T-helper 2 cell treated with Interferon-gamma antibody and Interleukin-4, amounts not matched to agents 5 μg/mL and 100 μg/mL, for 36 hours (primary cell): ENCODE results near the gene AMDHD2.
"Not testable (repeated sequence)": the region's sequence is repeated elsewhere in the genome, so short reads cannot be mapped to it uniquely, and the experiment has no call there.

ENCODE experiments used
- DNase-seq: peaks from one replicate; pipeline ENCODE4 v3.0.0; 2021; ENCODE audit warnings: low spot score
- H3K27ac Mint-ChIP-seq: one replicate; pipeline ENCODE4 v1.8.0; 2021; ENCODE audit warnings: mild to moderate bottlenecking, mixed read lengths
- H3K27me3 Mint-ChIP-seq: one replicate; pipeline ENCODE4 v1.8.0; 2021; ENCODE audit warnings: low read depth, mixed read lengths
- H3K36me3 Mint-ChIP-seq: one replicate; pipeline ENCODE4 v1.8.0; 2021; ENCODE audit warnings: low read depth, mixed read lengths
- H3K4me1 Mint-ChIP-seq: one replicate; pipeline ENCODE4 v1.8.0; 2021; ENCODE audit warnings: low read depth, mixed read lengths
- H3K4me3 Mint-ChIP-seq: one replicate; pipeline ENCODE4 v1.8.0; 2022; ENCODE audit warnings: mild to moderate bottlenecking, moderate library complexity, mixed read lengths
- H3K9me3 Mint-ChIP-seq: one replicate; pipeline ENCODE4 v1.8.0; 2021; ENCODE audit warnings: mixed read lengths

The AMDHD2 gene

DNA sequence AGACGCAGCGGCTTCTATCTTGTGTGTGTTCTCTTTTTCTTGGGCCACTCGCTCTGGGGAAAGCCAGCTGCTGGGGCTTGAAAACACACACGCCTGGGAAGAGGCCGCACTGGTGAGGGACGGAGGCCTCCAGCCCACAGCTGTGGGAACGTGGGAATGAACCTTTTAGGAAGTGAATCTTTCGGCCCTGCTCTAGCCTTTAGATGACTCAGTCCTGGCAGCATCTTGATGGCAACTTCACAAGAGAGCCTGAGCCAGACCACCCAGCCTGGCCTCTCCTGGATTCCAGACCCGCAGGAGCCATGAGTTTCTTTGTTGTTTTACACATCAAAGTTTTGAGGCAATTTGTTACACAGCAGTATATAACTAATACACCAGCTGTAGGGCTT is 15.4 kb downstream of the AMDHD2 start:
- Mint-ChIP-seq H3K4me3 (no peak overlapping the region), H3K27ac (no peak overlapping the region)

DNA sequence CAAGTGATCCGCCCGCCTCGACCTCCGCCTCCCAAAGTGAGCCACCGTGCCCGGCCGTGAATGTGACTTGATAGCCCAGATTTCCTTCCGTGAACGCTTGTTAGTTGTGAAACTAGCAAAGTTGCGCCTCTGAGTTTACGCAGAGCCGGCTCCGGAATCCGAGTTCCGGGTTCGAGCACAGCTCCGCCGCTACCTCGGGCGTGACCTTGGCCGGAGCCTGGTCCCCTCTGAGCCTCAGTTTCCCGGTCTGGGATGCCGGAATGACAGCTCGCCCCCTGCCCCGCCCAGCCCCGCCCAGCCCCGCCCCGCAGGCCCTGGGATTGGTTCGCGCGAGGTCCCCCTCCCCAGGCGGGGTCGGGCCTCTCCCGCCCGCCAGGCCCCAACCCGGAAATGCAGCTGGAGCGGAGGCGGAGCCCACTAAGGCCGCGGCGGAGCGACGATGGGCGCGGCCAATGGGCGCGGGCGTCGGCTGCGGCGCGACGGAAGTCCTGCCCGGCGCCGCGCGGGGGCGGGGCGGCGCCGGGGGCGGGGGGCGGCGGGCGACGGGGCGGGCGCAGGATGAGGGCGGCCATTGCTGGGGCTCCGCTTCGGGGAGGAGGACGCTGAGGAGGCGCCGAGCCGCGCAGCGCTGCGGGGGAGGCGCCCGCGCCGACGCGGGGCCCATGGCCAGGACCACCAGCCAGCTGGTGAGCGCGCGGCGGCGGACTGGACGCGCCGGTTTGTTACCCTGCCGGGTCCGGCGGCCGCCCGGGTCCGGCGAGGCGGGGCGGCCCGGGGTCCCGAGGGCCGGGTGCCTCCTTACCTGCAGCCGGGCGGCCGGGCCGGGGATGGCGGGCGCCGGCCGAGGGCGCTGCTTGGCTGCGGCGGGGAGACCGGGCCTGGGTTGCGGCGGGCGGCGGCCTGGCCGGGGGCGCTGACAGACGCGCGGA is 17.5 kb downstream of the AMDHD2 start, which contains the start of gene PDPK1:
PDPK1 (plus strand) TSS at position 571 of the 929 bp plus-strand sequence; CDS start at position 663, 92 bp downstream.
- Mint-ChIP-seq H3K36me3 (peaks cover 15% of the 10 kb centered on the region), H3K27me3 (no peaks in the 10 kb centered on the region), H3K4me1 (peaks cover 21% of the 10 kb centered on the region), H3K27ac (peak within 1 kb of the TSS; percentile 92), H3K9me3 (no peaks in the 10 kb centered on the region), H3K4me3 (peak within 1 kb of the TSS; percentile 91)
- DNase-seq = peak; percentile 94

More for the DNA sequence above, 15.4 kb downstream of the AMDHD2 start:
- DNase-seq = no peak
- no peaks in the 10 kb centered on the region for H3K9me3 Mint-ChIP-seq
- peaks cover 26% of the 10 kb centered on the region for H3K4me1 Mint-ChIP-seq
- H3K36me3 Mint-ChIP-seq = peaks cover 9% of the 10 kb centered on the region
- no peaks in the 10 kb centered on the region for H3K27me3 Mint-ChIP-seq

DNA sequence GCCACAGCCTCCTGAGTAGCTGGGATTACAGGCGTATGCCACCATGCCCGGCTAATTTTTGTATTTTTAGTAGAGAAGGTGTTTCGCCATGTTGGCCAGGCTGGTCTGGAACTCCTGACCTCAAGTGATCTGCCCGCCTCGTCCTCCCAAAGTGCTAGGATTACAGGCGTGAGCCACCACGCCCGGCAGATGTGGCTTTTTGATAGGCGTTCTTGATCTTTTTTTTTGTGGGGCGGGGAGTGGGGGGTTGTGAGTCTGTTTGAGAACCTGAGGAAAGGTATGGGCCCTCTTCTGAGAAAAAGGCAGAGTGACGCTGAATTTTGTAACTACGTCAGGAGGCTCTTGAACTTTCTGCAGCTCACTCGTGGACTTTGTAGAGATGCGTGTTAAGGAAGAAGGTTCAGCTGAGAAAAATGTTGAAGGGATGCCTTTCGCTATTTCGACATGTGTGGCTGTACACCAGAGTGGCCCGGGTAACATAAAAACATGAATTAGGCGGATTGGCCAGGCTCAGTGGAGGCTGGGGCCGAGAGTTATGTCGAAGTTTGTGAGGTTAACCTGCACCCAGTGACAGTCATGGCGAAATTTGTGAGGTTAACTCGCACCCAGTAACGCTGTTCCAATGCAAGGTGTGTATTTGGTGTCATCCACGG is 19.1 kb downstream of the AMDHD2 start:
- not testable (repeated sequence) for H3K27me3 Mint-ChIP-seq, DNase-seq, H3K9me3 Mint-ChIP-seq
- Mint-ChIP-seq H3K36me3 (peaks cover 19% of the 10 kb centered on the region), H3K4me3 (peak overlapping the region; percentile 90), H3K4me1 (peaks cover 17% of the 10 kb centered on the region), H3K27ac (peak overlapping the region; percentile 68)

DNA sequence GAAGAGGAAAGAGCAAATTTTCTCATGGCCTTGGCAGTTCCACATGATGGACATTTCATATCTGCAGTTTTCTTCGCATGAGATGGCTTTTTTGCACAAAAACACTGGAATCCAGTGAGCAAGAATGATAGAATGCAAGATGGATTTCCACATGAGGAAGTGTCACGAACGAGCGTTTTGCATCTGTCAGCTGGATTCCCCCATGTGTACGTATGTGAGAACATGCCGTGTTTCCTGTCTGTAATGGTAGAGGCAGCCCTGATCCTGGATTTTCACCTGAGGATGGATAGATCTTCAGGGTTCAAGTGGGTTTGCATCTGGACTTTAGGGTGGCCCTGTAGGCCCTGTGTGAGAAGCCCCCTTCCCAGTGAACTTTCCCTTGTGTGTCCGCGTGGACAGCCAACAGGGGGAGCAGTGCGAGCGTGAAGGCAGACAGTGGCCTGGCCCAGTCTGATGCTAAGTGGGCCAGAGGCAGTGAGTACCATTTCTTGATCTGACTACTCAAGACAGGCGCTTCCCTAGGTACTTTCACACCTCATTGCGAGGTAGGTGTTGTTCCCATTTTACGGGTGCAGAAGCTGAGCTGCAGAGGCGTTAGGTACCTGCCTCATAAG is 19.8 kb downstream of the AMDHD2 start:
- H3K27me3 Mint-ChIP-seq = not testable (repeated sequence)
- H3K4me1 Mint-ChIP-seq = peaks cover 17% of the 10 kb centered on the region
- peaks cover 19% of the 10 kb centered on the region for H3K36me3 Mint-ChIP-seq

DNA sequence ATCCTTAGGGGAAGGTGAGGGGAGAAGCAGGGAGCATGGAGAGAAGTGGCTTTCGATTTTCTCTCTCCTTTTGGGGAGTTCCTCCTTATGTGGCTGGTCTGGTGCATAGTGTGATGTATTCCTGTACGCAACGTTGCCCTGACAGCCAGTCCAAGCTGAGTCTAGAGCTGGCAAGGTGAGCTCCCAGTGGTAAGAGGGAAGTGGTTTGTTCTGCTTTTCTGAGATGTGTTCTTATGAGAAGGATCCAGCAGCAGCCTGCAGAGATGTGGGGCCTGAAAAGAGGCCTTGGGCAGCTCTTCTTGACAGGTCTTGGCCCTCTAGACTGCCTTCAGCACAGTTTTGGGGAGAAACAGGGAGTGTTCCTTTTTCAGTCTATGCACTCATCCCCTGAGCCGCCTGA is 20.7 kb downstream of the AMDHD2 start:
- H3K4me3 Mint-ChIP-seq = peak overlapping the region; percentile 7
- DNase-seq, H3K9me3 Mint-ChIP-seq, H3K27me3 Mint-ChIP-seq: not testable (repeated sequence)
- H3K4me1 Mint-ChIP-seq = peaks cover 17% of the 10 kb centered on the region
- H3K36me3 Mint-ChIP-seq = peaks cover 19% of the 10 kb centered on the region
- peak overlapping the region; percentile 31 for H3K27ac Mint-ChIP-seq

More for the DNA sequence above, 19.8 kb downstream of the AMDHD2 start:
- not testable (repeated sequence) for DNase-seq, H3K27ac Mint-ChIP-seq, H3K9me3 Mint-ChIP-seq
- H3K4me3 Mint-ChIP-seq = peak overlapping the region; percentile 90

DNA sequence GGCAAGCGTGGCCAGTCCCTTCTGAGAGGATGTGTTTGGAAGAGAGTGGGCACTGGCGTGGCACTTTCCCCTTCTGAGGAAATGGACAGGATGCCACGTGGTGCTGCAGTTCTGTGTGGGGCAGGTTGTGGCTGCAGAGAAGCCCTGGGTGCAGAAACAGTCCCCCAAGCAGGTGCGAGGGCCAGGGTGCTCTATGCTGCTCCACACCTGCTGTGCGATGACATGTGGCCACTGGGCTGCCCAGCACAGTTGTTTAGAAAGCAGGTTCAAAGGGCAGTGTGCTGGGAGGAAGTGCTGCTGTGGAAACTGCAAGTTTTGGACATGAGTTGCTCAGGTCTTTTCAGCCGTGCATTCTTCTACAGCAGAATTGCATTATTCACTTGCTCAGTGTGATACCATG is 21.2 kb downstream of the AMDHD2 start:
- H3K36me3 Mint-ChIP-seq = peaks cover 19% of the 10 kb centered on the region
- DNase-seq, H3K27ac Mint-ChIP-seq, H3K4me3 Mint-ChIP-seq, H3K27me3 Mint-ChIP-seq, H3K9me3 Mint-ChIP-seq: not testable (repeated sequence)
- H3K4me1 Mint-ChIP-seq = peaks cover 17% of the 10 kb centered on the region

DNA sequence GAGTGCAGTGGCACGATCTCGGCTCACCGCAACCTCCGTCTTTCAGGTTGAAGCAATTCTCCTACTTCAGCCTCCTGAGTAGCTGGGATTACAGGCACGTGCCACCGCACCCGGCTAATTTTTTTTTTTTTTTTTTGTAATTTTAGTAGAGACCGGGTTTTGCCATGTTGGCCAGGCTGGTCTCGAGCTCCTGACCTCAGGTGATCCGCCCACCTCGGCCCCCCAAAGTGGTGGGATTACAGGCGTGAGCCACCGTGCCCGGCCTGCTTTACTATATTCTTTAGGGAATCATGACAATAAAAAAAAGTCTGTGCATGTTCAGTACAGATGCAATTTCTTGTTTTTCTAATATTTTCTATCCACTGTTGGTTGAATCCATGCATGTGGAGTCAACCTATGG is 23.6 kb downstream of the AMDHD2 start:
- H3K4me3 Mint-ChIP-seq, H3K27ac Mint-ChIP-seq, DNase-seq, H3K9me3 Mint-ChIP-seq, H3K27me3 Mint-ChIP-seq: not testable (repeated sequence)
- Mint-ChIP-seq H3K4me1 (peaks cover 11% of the 10 kb centered on the region), H3K36me3 (peaks cover 19% of the 10 kb centered on the region)

DNA sequence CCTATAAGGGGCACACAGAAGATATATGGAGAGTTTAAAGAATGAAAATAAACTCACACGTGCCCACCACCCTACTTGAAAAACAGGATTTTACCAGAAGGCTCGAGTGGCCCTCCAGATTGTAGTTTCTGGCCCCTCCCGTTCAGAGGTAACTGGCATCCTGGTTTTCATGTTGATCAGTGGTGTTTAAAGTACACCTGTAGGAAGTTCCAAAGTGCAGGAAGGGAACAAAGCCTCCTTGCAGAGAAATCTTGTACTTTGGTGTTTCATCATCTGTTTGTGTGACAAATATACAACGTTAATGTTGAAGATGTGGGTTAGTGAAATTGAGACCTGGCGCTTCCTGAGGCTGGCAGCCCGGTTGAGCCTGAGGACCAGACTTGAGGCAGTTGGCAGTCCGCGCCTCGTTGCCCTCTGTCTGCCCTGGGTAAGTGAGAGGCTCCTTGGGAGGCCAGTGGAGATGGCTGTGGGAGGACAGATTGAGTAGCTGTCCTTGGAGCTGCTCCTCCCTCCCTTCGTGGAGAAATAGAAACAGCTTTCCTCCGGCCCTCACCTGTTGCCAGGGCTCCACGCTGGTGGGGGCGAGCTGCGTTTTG is 30.2 kb downstream of the AMDHD2 start:
- DNase-seq, H3K36me3 Mint-ChIP-seq, H3K9me3 Mint-ChIP-seq, H3K27me3 Mint-ChIP-seq, H3K27ac Mint-ChIP-seq, H3K4me3 Mint-ChIP-seq, H3K4me1 Mint-ChIP-seq: not testable (repeated sequence)

DNA sequence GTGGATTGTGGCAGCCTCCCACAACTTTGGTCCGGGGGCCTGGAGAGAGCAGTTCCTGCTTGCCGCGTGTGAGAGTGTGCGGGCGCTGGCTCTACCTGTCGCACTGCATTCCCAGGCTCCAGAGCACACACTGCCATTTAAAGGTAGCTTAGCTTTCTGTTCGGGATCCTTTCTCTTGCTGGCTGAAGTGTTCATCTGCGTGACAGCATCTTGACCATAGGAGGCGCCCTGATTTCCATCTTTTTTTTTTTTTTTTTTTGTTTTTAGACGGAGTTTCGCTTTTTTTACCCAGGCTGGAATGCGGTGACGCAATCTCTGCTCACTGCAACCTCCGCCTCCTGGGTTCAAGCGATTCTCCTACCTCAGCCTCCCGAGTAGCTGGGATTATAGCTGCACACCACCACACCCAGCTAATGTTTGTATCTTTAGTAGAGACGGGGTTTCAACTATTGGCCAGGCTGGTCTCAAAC is 31.3 kb downstream of the AMDHD2 start:
- not testable (repeated sequence) for H3K27ac Mint-ChIP-seq, H3K9me3 Mint-ChIP-seq, H3K27me3 Mint-ChIP-seq, H3K4me1 Mint-ChIP-seq, DNase-seq, H3K4me3 Mint-ChIP-seq, H3K36me3 Mint-ChIP-seq

DNA sequence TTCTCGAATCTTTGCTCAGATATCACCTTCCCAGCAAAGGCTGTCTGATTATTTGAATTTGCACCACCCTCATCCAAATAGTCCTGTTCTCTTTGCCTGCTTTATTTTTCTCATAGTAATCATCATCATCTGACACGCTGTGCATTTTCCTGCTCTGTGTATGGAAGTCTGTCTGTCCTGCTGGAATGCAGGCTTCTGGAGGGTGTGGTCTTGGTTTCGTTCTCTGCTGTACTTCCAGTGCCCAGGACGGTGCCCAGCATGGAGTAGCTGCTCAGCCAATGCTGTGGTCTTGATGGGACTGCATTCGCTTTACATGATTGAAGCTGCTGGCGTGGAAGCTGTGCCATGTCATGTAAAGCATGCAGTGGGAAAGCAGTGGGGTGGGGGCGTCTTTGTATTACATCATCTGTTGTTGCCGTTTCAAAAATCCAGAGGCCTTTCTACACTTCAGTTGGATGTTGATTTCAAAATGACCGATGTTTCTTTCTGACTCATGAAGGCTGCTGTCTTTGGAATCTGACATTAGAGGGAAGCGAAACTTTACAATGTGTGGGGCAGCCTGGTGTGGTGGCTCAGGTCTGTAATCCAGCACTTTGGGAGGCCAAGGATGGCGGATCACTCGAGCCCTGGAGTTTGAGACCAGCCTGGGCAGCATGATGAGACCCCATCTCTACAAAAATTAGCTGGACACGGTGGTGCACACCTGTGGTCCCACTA is 34.7 kb downstream of the AMDHD2 start:
- not testable (repeated sequence) for H3K9me3 Mint-ChIP-seq, H3K27ac Mint-ChIP-seq, H3K4me3 Mint-ChIP-seq, DNase-seq, H3K4me1 Mint-ChIP-seq, H3K36me3 Mint-ChIP-seq, H3K27me3 Mint-ChIP-seq

DNA sequence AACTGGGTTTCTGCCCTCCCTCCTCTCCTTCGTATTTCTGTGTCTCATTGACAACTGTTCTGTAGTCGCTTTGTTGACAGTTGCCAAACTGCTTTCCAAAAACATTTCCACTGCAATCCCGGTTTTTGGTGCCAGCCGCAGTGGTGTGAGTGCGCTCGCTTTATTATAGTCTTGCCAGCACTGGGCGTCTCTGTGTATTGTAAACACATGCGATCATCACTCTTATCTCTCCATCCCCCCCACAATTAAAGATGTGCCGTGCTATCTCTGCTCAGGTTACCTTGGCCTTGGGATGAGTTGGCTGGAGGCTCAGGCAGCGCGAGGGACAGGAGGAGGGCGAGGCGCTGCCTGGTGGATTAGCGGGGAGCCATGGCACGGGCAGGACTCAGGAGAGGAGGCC is 37.0 kb downstream of the AMDHD2 start:
- not testable (repeated sequence) for H3K27ac Mint-ChIP-seq, H3K27me3 Mint-ChIP-seq, H3K9me3 Mint-ChIP-seq, H3K4me1 Mint-ChIP-seq, DNase-seq, H3K4me3 Mint-ChIP-seq, H3K36me3 Mint-ChIP-seq

DNA sequence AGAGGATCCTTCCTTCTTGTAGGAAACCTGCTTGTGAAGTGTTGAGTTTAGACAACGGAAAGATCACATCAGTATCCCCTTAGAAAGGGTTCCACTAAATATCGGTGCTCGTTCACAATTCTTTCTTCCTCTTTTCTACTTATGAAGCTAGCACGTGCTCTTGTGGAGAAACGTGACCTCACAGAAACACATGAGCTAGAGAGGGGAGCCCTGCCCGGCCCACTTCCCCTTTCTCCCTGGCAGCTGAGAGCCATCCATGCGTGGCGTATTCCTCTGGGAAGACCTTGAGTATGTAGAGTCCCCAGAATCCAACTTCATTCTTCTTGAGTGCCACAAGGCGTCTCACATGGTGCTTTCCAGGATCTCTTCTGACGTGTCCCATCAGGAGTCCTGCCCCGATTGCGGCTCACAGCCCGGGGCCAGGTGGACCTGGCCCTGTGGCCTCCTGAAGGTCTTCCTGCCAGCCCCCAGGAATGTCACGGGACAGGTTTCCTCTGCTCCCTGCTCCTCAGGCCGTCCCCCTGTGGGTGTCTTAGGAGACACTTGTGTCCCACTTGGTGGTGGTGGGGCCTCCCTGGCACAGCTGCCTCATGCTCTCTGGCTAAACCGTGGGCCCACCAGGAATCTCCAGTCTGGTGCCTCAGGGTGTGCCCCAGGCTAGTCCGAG is 40.1 kb downstream of the AMDHD2 start:
- H3K4me1 Mint-ChIP-seq, H3K4me3 Mint-ChIP-seq, H3K36me3 Mint-ChIP-seq, DNase-seq, H3K27ac Mint-ChIP-seq, H3K9me3 Mint-ChIP-seq, H3K27me3 Mint-ChIP-seq: not testable (repeated sequence)

DNA sequence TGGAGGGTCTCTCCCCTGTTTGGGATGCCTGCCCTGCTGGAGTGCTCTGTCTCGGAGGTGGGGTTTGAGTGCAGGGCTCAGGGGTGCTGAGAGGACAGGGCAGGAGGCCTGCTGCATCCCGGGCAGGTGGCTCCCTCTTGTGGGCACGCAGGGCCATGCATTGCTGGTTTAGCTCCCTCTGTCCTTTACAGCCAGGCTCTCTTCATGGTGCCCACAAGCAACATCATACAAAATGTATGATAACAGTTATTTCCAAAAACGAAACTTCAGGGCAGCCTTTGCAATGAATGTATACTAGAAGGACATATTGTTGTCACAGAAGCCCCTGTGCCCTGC is 40.6 kb downstream of the AMDHD2 start:
- not testable (repeated sequence) for H3K36me3 Mint-ChIP-seq, H3K9me3 Mint-ChIP-seq, H3K4me3 Mint-ChIP-seq, H3K27ac Mint-ChIP-seq, H3K4me1 Mint-ChIP-seq, H3K27me3 Mint-ChIP-seq
- peak; percentile 57 for DNase-seq
